Skin of body (tissue), 2 donors: ENCODE data around the gene PALM. TPM values are rescaled to one million over a fixed set of nuclear protein-coding genes. Genes with fewer than 3 reads are reported as not detected.
A peak's percentile ranks its signal among the peaks of the same experiment; 100 is the strongest.
"Not testable (repeated sequence)": the region's sequence is repeated elsewhere in the genome, so short reads cannot be mapped to it uniquely, and the experiment has no call there.

Source experiments
- DNase-seq: peaks from one replicate; lab custom pipeline; 2025; lab: John Stamatoyannopoulos, UW
- total RNA-seq: library from RNA; depleted of rRNA; stranded (reverse); fragments of >200 nt; gene quantifications from one replicate; pipeline ENCODE4 v1.2.3, GENCODE V29; 2014

PALM gene
- total RNA-seq, 1 donor from 2014 or later, result 25.4 TPM

DNA sequence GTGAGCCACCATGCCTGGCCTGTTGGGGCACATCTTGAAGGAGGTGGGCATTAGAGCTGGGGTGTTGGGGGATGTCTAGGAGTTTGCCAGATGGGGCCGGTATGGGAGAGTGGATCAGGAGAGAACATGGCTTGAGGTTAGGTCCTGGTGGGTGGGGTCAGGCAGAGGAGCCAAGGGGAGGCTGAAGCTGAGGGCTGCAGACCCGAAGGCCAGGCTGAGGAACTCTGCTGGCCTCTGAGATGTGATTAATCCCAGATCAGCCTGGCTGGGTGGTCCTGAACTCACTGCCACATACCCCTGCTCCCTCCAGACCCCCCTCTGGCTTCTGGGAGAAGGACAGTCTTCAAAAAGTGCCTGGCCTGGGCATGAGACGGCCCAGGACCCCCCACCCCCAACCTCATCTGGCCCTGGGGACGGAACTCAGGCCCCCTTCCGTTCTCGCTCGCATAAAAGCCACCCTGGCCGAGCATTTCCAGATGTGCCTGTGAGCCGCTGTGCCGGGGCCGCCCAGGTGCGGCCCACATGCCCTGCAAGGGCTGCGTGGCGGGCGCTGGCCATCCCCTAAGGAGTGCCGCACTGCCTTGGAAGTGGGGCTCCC is 29.8 kb upstream of the PALM start:
- peak; percentile 53 for DNase-seq

DNA sequence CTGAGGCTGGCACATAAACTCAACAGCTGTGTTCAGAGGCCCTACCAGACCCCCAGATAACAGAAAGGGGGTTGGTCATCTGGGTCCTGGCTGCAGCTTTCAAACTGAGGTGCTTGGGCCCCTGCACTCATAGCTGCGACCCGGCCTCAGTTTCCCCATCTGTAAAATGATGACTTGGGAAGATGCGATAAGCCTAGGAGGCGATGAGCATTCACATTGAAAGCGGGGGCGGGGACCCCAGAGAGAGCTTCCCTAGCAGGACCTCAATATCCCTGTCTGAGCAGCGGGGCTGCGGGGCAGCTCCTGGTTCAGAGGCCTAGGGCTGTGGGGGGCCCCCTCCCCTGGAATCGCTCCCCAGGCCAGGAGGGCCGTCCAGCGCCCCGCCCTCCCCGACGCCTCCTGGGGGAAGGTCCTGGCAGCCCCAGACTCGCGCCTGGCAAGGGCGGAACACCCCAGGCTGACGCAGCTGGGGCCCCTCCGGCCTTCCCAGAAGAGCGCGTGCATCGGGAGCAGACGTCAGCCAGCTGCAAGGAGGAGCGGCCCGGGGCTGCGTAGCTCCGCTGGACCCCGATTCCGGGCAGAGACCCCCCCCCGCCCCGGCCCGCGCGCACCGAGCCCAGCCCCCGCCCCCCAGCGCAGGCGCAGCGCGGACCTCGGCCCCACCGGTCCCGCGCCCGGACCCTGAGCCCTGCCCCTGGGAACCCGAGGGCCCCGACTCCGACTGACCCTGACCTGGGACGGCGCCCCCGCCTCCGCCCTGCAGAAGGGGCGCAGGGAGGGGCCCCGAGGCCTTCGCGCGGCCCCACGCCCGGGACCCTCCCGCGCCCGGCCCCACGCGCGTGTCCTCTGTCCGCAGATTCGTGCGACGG is 29.1 kb upstream of the PALM start:
- DNase-seq, result peak; percentile 84

DNA sequence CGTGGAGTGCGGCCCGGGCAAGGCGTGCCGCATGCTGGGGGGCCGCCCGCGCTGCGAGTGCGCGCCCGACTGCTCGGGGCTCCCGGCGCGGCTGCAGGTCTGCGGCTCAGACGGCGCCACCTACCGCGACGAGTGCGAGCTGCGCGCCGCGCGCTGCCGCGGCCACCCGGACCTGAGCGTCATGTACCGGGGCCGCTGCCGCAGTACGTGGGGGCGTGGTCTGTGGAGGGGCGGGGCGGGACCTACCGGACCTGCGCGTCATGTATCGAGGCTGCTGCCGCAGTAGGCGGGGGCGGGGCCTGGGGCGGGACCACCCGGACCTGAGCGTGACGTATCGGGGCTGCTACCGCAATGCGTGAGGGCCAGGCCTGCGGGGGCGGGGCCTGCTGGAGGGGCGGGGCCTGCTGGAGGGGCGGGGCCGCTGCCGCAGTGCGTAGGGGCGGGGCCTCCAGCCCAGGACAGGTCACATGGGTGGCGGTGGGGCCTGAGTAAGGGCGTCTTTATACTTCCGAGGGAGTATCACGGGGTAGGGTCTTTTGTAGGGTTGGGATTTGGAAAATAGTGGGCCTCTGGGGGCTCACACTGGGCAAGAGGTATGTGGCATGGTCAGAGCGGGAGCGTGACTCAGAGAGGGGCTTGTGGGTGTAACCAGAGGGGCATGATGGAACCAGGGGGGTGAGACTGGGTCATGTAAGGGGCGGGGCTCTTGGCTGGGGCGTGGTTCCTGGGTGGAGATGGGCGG is 28.3 kb upstream of the PALM start:
- DNase-seq, result peak; percentile 99

DNA sequence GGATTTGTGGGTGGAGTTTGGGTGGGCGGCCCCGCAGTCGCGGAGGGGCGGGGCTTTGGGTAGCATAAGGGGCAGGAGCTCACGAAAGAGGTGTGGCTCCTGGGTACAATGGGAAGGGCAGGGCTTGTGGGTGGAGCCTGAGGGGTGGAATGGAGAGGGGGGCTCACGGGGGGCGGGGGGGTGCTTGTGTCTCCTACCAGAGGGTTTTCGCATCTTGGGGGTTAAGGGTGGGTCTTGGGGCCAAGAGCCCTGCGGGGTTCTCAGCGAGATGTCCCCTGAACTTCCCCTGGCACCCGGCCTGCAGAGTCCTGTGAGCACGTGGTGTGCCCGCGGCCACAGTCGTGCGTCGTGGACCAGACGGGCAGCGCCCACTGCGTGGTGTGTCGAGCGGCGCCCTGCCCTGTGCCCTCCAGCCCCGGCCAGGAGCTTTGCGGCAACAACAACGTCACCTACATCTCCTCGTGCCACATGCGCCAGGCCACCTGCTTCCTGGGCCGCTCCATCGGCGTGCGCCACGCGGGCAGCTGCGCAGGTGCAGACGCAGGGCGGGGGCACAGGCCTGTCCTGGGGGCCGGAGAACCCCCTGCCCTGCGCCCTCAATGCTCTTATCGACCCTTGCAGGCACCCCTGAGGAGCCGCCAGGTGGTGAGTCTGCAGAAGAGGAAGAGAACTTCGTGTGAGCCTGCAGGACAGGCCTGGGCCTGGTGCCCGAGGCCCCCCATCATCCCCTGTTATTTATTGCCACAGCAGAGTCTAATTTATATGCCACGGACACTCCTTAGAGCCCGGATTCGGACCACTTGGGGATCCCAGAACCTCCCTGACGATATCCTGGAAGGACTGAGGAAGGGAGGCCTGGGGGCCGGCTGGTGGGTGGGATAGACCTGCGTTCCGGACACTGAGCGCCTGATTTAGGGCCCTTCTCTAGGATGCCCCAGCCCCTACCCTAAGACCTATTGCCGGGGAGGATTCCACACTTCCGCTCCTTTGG is 27.4 kb upstream of the PALM start:
- DNase-seq, result no peak

DNA sequence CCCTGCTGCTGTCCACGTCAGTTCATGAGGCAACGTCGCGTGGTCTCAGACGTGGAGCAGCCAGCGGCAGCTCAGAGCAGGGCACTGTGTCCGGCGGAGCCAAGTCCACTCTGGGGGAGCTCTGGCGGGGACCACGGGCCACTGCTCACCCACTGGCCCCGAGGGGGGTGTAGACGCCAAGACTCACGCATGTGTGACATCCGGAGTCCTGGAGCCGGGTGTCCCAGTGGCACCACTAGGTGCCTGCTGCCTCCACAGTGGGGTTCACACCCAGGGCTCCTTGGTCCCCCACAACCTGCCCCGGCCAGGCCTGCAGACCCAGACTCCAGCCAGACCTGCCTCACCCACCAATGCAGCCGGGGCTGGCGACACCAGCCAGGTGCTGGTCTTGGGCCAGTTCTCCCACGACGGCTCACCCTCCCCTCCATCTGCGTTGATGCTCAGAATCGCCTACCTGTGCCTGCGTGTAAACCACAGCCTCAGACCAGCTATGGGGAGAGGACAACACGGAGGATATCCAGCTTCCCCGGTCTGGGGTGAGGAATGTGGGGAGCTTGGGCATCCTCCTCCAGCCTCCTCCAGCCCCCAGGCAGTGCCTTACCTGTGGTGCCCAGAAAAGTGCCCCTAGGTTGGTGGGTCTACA is 25.9 kb upstream of the PALM start:
- no peak for DNase-seq

DNA sequence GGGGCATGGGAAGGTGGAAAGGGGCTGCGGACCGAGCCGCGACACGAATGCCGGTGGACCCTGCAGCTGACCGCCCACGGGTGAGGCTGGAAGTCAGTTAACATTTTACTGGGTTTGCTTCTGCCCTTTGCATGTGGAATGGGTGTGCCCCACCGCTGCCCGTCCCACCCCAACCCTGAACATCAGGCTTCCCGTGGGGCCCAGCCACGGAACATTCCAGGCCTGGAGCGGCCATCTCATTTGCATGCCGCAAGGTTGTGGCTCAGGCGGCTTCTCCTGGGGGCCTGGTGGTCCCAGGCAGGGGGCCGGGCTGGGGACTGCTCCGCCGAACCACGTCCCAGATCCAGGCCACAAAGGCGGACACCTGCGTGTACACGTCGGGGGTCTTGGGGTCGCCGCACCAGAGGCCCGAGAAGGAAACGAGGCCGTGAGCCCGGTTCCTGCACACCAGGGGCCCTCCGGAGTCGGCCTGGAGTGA is 23.2 kb upstream of the PALM start:
- no peak for DNase-seq

DNA sequence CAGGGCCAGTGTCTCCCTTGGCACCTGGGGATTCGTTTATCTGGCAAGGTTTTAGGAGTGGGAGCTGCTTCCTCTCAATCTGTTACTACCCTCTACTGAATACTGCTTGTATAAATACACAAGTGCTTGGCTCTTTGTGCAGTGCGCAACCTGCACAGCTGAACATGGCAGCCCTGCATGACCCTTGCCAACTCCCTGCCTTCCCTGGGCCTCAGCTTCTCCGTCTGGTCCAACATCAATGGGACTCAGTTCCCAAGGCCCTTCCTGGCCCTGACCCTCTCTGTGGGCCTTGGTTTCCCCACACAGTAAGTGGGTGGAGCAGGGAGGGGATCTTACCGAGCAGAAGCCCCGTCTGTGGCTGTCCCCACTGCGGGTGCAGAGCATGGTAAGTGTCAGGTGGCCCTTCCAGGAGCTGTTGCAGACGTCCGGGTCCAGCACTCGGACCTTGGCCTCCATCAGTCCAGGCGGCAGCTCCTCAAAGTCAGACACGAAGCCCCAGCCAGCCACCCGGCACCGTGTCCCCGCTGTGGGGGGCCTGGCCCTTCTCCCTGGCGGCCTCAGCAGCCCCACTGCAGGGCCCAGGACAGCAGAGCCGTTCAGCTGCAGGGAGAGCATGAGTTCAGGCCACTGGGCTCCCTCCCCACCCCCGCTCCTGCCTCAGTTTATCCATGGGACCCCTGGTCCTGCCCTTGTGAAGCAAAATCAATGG is 22.0 kb upstream of the PALM start:
- DNase-seq, result no peak

DNA sequence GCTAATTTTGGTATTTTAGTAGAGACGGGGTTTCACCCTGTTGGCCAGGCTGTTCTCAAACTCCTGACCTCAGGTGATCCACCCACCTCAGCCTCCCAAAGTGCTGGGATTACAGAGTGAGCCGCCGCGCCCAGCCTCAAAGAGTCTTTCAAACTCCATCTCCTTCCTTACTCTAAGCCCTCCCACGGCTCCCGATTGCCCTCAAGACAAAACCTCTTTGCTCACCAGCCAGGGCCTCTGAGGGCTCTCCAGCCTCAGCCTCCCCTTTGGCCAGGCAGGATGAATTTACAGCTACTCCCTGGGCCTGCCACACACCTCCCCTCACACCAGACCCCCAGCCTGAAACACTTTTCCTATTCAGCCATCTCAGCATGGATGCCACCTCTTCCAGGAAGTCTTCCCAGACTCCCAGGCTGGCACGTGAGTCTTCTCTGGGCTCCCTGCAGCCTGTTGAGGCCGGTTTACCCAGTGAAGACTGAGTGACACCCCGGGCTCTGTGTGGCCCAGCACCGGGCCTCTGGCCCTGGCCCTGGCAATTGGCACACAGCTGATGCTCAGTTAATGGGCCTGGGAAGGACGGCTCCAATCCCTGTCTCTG is 21.1 kb upstream of the PALM start:
- DNase-seq, result no peak

DNA sequence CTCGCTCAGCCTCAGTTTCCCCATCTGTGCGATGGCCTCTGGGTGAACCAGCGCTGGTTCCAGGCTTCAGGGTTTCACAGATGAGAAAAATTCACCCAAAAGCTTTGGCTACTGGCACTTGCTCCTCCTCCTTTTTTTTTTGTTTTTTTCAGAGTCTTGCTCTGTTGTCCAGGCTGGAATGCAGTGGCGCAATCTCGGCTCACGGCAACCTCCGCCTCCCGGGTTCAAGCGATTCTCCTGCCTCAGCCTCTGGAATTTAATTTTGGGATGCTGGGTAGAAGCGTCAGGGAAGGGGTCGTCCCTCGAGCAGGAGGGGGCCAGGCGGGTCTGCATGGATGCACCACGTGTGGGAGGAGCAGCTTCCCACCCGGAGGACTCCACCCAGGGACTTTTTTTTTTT is 20.5 kb upstream of the PALM start:
- DNase-seq, result no peak

DNA sequence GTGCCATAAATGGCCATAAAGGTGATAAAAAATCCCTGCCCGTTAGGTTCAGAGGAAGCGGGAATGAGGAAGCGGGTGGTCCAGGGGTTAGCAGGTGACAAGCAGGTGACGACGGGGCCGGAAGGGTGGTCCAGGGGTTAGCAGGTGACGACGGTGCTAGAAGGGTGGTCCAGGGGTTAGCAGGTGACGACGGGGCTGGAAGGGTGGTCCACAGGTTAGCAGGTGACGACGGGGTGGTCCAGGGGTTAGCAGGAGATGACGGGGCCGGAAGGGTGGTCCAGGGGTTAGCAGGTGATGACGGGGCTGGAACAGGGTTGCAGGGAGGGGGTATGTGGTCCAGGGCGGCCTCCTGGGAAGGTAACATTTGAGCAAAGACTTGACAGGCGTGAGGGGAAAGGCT is 19.7 kb upstream of the PALM start:
- no peak for DNase-seq

DNA sequence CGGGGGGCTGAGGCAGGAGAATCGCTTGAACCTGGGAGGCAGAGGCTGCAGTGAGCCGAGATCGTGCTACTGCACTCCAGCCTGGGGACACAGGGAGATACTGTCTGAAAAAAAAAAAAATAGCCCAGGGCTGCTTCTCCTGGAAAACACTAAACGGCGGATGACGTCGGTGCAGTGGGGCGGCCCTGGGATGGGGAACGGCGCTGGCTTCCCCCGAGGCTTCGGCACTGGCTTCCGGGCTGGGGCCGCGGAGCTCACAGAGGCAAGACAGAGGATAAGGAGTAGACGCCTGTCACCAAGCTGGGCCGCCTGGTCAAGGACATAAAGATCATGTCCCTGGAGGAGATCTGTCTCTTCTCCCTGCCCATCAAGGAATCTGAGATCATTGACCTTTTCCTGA is 18.5 kb upstream of the PALM start:
- DNase-seq, result no peak

DNA sequence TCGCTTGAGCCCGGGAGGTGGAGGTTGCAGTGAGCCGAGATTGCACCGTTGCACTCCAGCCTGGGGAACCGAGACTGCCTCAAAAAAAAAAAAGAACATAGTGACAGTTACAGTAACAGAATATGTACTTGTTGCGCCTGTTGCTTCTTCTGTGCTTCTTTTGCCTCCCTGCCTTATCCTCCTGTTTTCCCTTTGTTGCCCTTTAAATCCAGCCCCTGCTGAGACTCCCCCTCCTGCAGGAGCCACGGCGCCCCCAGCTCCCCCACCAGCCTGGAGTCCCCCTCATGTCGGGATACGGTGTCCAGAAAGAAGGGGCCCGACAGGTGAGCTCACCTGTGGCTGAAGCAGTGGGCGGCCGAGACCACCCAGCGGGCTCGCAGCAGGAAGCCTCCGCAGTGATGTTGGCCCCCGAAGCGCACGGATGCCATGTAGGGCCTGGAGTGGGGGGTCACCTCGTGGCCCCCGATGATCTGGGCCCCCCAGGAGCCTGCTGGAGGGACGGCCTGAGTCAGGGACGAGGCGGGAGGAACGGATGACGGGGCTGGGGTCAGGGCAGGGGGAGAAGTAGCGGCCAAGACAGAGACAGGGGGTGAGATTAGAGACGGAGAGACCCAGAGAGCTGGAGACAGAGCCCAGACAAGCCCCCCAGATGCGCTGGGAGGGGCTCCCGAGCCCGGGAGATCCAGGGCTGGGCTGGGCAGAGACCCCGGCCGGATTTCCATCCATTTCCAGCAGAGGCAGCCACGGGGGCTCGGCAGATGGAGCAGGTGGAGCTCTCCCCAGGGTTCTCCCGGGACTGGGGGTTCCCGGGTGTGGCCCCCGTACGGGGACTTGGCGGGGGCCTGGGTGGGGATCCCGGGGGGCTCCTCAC is 14.0 kb upstream of the PALM start:
- DNase-seq, result no peak

DNA sequence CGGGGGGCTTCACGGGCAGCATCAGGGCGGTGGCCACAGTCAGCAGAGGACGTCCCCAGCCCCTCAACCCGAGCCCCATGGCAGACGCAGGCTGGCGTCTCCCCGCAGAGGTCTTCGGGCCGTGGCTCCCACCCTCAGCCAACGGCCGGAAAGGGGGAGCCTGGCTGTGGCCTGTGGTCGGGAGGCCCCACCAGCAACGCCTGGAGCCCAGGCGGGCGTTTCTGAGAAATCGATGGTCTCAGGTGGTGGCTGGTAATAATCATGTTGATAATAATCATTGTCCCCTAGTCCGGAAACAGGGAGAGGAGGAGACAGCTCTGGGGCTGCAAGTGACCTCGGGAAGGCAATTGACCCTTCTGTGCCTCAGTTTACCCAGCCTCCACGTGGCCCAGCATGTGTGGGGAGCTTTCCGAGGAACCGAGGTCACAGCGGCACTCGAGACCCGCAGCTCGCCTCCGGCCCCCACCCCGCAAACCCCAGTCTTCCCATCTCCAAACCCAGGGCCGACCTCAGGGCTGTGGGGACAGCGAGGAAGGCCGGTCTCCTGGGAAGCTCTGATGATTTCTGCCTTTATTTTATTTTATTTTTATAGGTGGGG is 13.3 kb upstream of the PALM start, which contains the start of gene PRSS57:
PRSS57 (minus strand) TSS at position 101 of the 598 bp plus-strand sequence; CDS start at position 79, 22 bp downstream.
- no peak for DNase-seq

DNA sequence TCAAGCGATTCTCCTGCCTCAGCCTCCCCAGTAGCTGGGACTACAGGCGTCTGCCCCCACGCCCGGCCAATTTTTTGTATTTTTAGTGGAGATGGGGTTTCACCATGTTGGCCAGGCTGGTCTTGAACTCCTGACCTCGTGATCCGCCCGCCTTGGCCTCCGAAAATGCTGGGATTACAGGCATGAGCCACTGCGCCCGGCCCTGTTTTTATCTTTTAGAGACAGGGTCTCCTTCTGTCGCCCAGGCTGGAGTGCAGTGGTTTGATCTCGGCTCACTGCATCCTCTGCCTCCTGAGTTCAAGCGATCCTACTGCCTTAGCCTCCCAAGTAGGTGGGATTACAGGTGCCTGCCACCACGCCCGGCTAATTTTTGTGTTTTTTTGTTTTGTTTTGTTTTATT is 10.2 kb upstream of the PALM start:
- DNase-seq, result not testable (repeated sequence)

DNA sequence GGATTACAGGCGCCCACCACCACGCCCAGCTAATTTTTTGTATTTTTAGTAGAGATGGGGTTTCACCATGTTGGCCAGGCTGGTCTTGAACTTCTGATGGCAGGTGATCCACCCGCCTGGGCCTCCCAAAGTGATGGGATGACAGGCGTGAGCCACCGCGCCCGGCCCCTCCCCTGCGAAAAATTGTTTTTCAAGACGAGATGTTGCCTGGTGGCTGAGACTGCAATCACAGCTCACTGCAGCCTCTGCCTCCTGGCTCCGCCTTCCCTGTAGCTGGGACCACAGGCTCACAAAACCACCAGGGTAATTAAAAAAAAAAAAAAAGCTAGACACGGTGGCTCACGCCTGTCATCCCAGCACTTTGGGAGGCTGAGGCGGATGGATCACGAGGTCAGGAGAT is 8.8 kb upstream of the PALM start:
- DNase-seq, result not testable (repeated sequence)

DNA sequence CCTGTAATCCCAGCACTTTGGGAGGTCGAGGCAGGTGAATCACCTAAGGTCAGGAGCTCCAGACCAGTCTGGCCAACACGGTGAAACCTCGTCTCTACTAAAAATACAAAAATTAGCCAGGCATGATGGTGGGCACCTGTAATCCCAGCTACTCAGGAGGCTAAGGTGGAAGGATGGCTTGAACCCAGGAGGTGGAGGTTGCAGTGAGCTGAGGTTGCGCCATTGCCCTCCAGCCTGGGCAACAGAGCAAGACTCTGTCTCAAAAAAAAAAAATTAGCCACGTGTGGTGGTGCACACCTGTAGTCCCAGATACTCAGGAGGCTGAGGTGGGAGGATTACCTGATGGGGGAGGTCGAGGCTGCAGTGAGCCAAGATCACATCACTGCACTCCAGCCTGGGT is 5.9 kb upstream of the PALM start:
- not testable (repeated sequence) for DNase-seq

DNA sequence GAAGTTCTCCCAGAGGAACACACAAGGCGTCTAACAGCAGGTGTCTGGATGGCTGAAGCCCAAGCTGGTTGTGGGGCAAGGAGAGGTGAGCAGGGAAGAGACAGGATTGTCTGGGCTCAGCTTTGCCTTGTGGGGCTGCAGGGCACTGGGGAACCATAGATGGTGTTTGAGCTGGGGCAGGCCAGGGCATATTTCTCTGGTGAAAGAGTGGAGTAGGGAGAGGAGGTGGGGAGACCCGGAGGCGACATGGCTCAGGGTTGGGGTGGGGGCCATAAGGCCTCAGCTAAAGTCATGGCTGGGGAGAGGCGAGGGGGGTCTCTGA is 5.4 kb upstream of the PALM start:
- no peak for DNase-seq
